GM19193 (cell line): ENCODE measurements around the gene CARS2.

Experiments used
- POLR2A ChIP-seq: IDR thresholded peaks from 4 replicates; pipeline ENCODE4 v1.6.1; 2011; ENCODE audit not compliant: insufficient read depth, insufficient read length; ENCODE audit errors: extremely low read depth

Gene CARS2

GRCh38 chr13:110641055-110642015 is 64.6 kb downstream of the CARS2 start:
- no peak for TF ChIP-seq POLR2A

- no peak for TF ChIP-seq POLR2A
Observed at GRCh38 chr13:110640591-110641029, 65.3 kb downstream of the CARS2 start.

- no peak for TF ChIP-seq POLR2A
Observed at GRCh38 chr13:110639935-110640334, 66.0 kb downstream of the CARS2 start.

GRCh38 chr13:110638814-110639806 is 66.8 kb downstream of the CARS2 start:
- no peak for TF ChIP-seq POLR2A

GRCh38 chr13:110638257-110638656 is 67.7 kb downstream of the CARS2 start:
- TF ChIP-seq POLR2A, result no peak

GRCh38 chr13:110637747-110638146 is 68.2 kb downstream of the CARS2 start:
- TF ChIP-seq POLR2A, result no peak

GRCh38 chr13:110637275-110637674 is 68.6 kb downstream of the CARS2 start:
- no peak for TF ChIP-seq POLR2A

GRCh38 chr13:110636701-110637201 is 69.2 kb downstream of the CARS2 start:
- TF ChIP-seq POLR2A, result no peak

GRCh38 chr13:110636053-110636475 is 69.9 kb downstream of the CARS2 start:
- TF ChIP-seq POLR2A, result no peak

- TF ChIP-seq POLR2A, result no peak
Observed at GRCh38 chr13:110635405-110636002, 70.4 kb downstream of the CARS2 start.

GRCh38 chr13:110634558-110634957 is 71.4 kb downstream of the CARS2 start:
- TF ChIP-seq POLR2A, result no peak

GRCh38 chr13:110633776-110634175 is 72.1 kb downstream of the CARS2 start:
- no peak for TF ChIP-seq POLR2A

- no peak for TF ChIP-seq POLR2A
Observed at GRCh38 chr13:110630566-110631119, 75.3 kb downstream of the CARS2 start.

GRCh38 chr13:110629735-110630134 is 76.2 kb downstream of the CARS2 start:
- no peak for TF ChIP-seq POLR2A
